GM19467 (cell line): ENCODE results near the gene ANXA4.
A peak's percentile ranks its signal among the peaks of the same experiment; 100 is the strongest.

Experiments used
- ATAC-seq: cut with Tn5 transposase; IDR thresholded peaks from one replicate; pipeline ENCODE4 v1.9.1; 2021; ENCODE audit warnings: mild to moderate bottlenecking, moderate library complexity; ENCODE audit not compliant: unreplicated experiment

Gene ANXA4

GRCh38 chr2:69741575-69742321, at the start of gene ANXA4:
Gene ANXA4, plus strand, starts transcription at chr2:69742134. Its CDS starts 39,432 bp downstream, at chr2:69781566.
- peak; percentile 66 for ATAC-seq

- no peak for ATAC-seq
Observed at GRCh38 chr2:69692424-69692823, 49.5 kb upstream of the ANXA4 start.

GRCh38 chr2:69693059-69693774, 48.7 kb upstream of the ANXA4 start:
- ATAC-seq = peak; percentile 61

- peak; percentile 16 for ATAC-seq
Observed at GRCh38 chr2:69693775-69694450, 48.0 kb upstream of the ANXA4 start.

GRCh38 chr2:69694894-69695849, 46.8 kb upstream of the ANXA4 start:
- ATAC-seq = no peak

GRCh38 chr2:69695850-69696216, 46.1 kb upstream of the ANXA4 start:
- ATAC-seq = no peak

GRCh38 chr2:69700381-69700780, 41.6 kb upstream of the ANXA4 start:
- no peak for ATAC-seq

GRCh38 chr2:69701100-69701945, 40.6 kb upstream of the ANXA4 start:
- no peak for ATAC-seq

- ATAC-seq = no peak
Observed at GRCh38 chr2:69703189-69703588, 38.7 kb upstream of the ANXA4 start.

- no peak for ATAC-seq
Observed at GRCh38 chr2:69704446-69704845, 37.5 kb upstream of the ANXA4 start.

- no peak for ATAC-seq
Observed at GRCh38 chr2:69709290-69709689, 32.6 kb upstream of the ANXA4 start.

- ATAC-seq = no peak
Observed at GRCh38 chr2:69711971-69712370, 30.0 kb upstream of the ANXA4 start.

GRCh38 chr2:69714024-69714423, 27.9 kb upstream of the ANXA4 start:
- ATAC-seq = no peak

GRCh38 chr2:69714539-69715220, 27.3 kb upstream of the ANXA4 start:
- ATAC-seq = peak; percentile 90

- ATAC-seq = no peak
Observed at GRCh38 chr2:69715964-69716363, 26.0 kb upstream of the ANXA4 start.

- no peak for ATAC-seq
Observed at GRCh38 chr2:69716555-69717120, 25.3 kb upstream of the ANXA4 start.

GRCh38 chr2:69717186-69717585, 24.7 kb upstream of the ANXA4 start:
- no peak for ATAC-seq

GRCh38 chr2:69717861-69718273, 24.1 kb upstream of the ANXA4 start:
- no peak for ATAC-seq
